Right lobe of liver (tissue), 4 donors: Measurements from ENCODE around the gene OR5L1.

Experiments used
- POLR2A ChIP-seq: fragments of 450-650 bp; IDR thresholded peaks from one replicate; pipeline ENCODE4 v1.6.1; 2017; ENCODE audit warnings: antibody characterized with exemption, mild to moderate bottlenecking
- TF ChIP-seq, protein P1 (sequence below), 4 donors: fragments of 200-600 bp in 3 of 4; fragments of 450-650 bp in 1 of 4; IDR thresholded peaks; one replicate each; pipeline versions ENCODE4 v1.5.1 to v1.8.0; 2016 to 2022; ENCODE audit warnings: antibody characterized with exemption in 4 of 4, mild to moderate bottlenecking in 2 of 4
- donor health status: DM: no; HTN: no; CAD: no.
- donor health status: DM: no; HTN: no; CAD: no.
- donor health status: DM: no; HTN: yes; CAD: no.

DNA sequence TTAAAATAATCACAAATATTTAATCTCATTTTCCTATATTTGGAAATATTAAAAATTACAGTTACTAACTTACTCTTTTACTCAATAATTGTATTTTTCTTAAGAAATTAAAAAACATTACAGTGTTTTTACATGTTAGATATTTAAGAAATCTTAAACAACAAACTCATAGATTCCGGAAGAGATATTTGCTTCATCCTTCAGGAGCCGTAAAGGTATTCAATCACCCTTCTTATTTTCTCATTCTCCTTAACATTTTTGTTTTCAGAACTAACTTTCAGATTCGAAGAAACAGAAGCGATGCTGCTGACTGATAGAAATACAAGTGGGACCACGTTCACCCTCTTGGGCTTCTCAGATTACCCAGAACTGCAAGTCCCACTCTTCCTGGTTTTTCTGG lies 8.2 kb downstream of the OR5L1 start, which contains the start of gene OR5D18:
- TF ChIP-seq, protein P1, sequence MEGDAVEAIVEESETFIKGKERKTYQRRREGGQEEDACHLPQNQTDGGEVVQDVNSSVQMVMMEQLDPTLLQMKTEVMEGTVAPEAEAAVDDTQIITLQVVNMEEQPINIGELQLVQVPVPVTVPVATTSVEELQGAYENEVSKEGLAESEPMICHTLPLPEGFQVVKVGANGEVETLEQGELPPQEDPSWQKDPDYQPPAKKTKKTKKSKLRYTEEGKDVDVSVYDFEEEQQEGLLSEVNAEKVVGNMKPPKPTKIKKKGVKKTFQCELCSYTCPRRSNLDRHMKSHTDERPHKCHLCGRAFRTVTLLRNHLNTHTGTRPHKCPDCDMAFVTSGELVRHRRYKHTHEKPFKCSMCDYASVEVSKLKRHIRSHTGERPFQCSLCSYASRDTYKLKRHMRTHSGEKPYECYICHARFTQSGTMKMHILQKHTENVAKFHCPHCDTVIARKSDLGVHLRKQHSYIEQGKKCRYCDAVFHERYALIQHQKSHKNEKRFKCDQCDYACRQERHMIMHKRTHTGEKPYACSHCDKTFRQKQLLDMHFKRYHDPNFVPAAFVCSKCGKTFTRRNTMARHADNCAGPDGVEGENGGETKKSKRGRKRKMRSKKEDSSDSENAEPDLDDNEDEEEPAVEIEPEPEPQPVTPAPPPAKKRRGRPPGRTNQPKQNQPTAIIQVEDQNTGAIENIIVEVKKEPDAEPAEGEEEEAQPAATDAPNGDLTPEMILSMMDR (IDR thresholded peaks at IDR 0.05), result no peak
- TF ChIP-seq POLR2A, result no peak
